ENCODE results near the gene ZFP62. TPM values are rescaled to one million over a fixed set of nuclear protein-coding genes. Genes with fewer than 3 reads are reported as not detected.

The ZFP62 gene
- total RNA-seq, 1 donor from 2014 or later: 14.5 TPM

DNA sequence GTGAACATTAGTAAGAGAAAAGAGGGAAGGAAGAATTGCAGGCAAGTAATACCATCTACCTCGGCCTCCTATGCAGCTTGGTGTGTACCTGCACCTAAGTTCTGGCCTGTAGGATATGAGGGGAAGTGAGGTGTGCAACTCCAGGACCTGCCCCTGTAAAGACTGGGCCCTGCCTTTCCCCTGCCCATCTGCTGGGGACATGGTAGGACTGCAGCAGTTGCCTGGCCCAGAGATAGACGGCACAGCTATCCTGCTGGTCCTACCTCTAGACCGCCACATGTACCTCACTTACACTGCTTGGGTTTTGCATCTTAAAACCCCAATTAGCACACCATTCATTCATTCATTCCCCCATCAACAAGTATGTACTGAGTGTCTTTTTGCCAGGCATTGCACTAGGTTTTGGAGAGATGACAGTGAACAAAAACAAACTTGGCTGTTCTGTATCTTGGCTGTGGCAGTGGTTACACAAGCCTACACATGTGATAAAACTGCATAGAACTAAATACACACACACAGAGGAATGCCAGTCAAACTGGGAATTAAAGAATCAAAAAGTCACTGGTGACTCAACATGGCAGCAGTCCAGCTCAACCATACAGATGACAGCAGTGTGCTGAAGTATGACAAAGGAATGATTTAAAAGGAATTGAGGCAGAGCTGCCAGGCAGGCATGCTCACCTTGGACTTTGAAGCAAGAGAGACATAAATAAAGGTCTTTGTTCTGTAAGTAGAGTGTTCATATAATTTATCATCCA lies 35.1 kb downstream of the ZFP62 start:
- peaks cover 16% of the 10 kb centered on the region for H3K4me1 Mint-ChIP-seq (ENCODE audit: low read depth, unreplicated experiment)
- no peak overlapping the region for H3K4me3 ChIP-seq (ENCODE audit: insufficient read depth, low read depth, low read length)
- peaks cover 9% of the 10 kb centered on the region for H3K36me3 Mint-ChIP-seq (ENCODE audit: low read depth, unreplicated experiment)
- peaks cover 10% of the 10 kb centered on the region for H3K79me2 ChIP-seq (ENCODE audit: insufficient read depth, low read length)
- peaks cover 14% of the 10 kb centered on the region for H3K4me1 ChIP-seq (ENCODE audit: insufficient read depth, low read length)
- no peak overlapping the region for H2AFZ ChIP-seq (ENCODE audit: low read depth, low read length)
- H3K9ac ChIP-seq (ENCODE audit: low read length): no peak overlapping the region
- no peak overlapping the region for H3K27ac ChIP-seq (ENCODE audit: low read depth, low read length)
- no peaks in the 10 kb centered on the region for H3K36me3 ChIP-seq (ENCODE audit: insufficient read depth, low read length)
- peak; percentile 71 for DNase-seq (ENCODE audit: low read depth)
- FAIRE-seq: no peak
- no peaks in the 10 kb centered on the region for H3K27me3 Mint-ChIP-seq (ENCODE audit: low read depth, unreplicated experiment)
- H3K9me3 Mint-ChIP-seq (ENCODE audit: unreplicated experiment): peaks cover 17% of the 10 kb centered on the region
- H3K9me3 ChIP-seq (ENCODE audit: insufficient read depth, low read depth, low read length): no peaks in the 10 kb centered on the region
- H3K27ac Mint-ChIP-seq (ENCODE audit: unreplicated experiment): no peak overlapping the region
- peak overlapping the region; percentile 10 for H3K4me3 Mint-ChIP-seq (ENCODE audit: unreplicated experiment)
- H3K4me2 ChIP-seq (ENCODE audit: low read length): peak overlapping the region; percentile 29
- no peaks in the 10 kb centered on the region for H3K27me3 ChIP-seq (ENCODE audit: insufficient read depth, low read length)
- TF ChIP-seq, protein P1, sequence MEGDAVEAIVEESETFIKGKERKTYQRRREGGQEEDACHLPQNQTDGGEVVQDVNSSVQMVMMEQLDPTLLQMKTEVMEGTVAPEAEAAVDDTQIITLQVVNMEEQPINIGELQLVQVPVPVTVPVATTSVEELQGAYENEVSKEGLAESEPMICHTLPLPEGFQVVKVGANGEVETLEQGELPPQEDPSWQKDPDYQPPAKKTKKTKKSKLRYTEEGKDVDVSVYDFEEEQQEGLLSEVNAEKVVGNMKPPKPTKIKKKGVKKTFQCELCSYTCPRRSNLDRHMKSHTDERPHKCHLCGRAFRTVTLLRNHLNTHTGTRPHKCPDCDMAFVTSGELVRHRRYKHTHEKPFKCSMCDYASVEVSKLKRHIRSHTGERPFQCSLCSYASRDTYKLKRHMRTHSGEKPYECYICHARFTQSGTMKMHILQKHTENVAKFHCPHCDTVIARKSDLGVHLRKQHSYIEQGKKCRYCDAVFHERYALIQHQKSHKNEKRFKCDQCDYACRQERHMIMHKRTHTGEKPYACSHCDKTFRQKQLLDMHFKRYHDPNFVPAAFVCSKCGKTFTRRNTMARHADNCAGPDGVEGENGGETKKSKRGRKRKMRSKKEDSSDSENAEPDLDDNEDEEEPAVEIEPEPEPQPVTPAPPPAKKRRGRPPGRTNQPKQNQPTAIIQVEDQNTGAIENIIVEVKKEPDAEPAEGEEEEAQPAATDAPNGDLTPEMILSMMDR (IDR thresholded peaks at IDR 0.05; ENCODE audit: insufficient read depth, low read depth, low read length): no peak
- no peak for TF ChIP-seq EZH2 (IDR thresholded peaks at IDR 0.05; ENCODE audit: insufficient read depth, low read length)
- H4K20me1 ChIP-seq (ENCODE audit: insufficient read depth, low read length): no peaks in the 10 kb centered on the region

DNA sequence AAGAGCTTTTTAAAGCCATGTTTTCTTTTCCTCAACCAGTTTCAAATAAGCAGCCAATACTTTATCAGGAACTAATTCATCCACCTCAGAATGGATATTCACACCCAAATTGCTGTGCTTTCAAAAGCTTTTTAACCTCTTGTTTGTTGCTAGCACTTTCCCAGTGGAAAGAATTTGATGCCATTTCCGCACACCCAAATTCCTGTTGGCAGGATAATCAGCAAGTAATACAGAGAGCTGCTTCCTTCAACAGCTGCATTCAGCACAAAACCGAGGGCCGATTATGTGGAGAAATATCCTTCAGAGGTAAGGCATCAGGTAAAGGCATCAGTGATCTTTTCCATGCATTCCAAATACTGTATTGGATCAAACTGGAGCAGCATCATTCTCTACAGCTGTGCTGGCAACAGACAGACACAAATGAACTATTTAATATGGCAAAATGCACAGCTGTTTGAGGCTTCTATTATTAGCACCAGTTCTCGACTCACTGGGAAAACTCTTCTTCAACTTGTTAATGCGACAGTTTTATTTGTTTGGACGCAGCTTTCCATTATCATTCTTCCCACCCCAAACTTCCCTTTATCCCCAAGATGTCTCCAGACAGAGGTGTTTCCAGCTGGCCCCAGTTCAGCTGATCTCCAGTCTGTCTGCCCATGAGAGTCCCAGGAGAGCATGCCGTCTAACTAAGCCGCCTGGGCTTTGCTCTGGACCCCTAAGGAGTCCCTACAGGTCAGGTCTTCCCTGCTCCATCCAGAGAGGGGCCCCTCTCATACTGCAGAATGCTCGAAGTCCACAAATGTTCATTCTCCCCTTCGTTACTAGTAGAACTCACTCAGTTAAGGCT lies 36.2 kb downstream of the ZFP62 start:
- Histone ChIP-seq H3K27ac (ENCODE audit: low read depth, low read length) (no peak overlapping the region), H3K9me3 (ENCODE audit: insufficient read depth, low read depth, low read length) (no peaks in the 10 kb centered on the region), H3K4me3 (ENCODE audit: insufficient read depth, low read depth, low read length) (no peak overlapping the region), H3K36me3 (ENCODE audit: insufficient read depth, low read length) (no peaks in the 10 kb centered on the region), H3K79me2 (ENCODE audit: insufficient read depth, low read length) (no peaks in the 10 kb centered on the region), H3K4me2 (ENCODE audit: low read length) (no peak overlapping the region), H3K27me3 (ENCODE audit: insufficient read depth, low read length) (no peaks in the 10 kb centered on the region), H3K9ac (ENCODE audit: low read length) (no peak overlapping the region), H3K4me1 (ENCODE audit: insufficient read depth, low read length) (peaks cover 8% of the 10 kb centered on the region), H4K20me1 (ENCODE audit: insufficient read depth, low read length) (no peaks in the 10 kb centered on the region), H2AFZ (ENCODE audit: low read depth, low read length) (no peak overlapping the region)
- Mint-ChIP-seq H3K27me3 (ENCODE audit: low read depth, unreplicated experiment) (no peaks in the 10 kb centered on the region), H3K27ac (ENCODE audit: unreplicated experiment) (no peak overlapping the region), H3K4me3 (ENCODE audit: unreplicated experiment) (no peak overlapping the region), H3K9me3 (ENCODE audit: unreplicated experiment) (peaks cover 7% of the 10 kb centered on the region), H3K36me3 (ENCODE audit: low read depth, unreplicated experiment) (peaks cover 3% of the 10 kb centered on the region), H3K4me1 (ENCODE audit: low read depth, unreplicated experiment) (peaks cover 16% of the 10 kb centered on the region)
- TF ChIP-seq EZH2 (IDR thresholded peaks at IDR 0.05; ENCODE audit: insufficient read depth, low read length): no peak
- TF ChIP-seq, protein P1 (IDR thresholded peaks at IDR 0.05; ENCODE audit: insufficient read depth, low read depth, low read length): no peak
- DNase-seq (ENCODE audit: low read depth) (no peak), FAIRE-seq (no peak)

Data from astrocyte (in vitro differentiated cells and primary cell).